Motor neuron (in vitro differentiated cells): ENCODE measurements around the gene KIF5B. TPM values are rescaled to one million over a fixed set of nuclear protein-coding genes. Genes with fewer than 3 reads are reported as not detected.
"Not testable (repeated sequence)": the region's sequence is repeated elsewhere in the genome, so short reads cannot be mapped to it uniquely, and the experiment has no call there.

Source experiments
- ATAC-seq, 8 experiments: fragments of 200-7000 bp; cut with Tn5 transposase; replicated peaks in 6 of 8; 2 replicates each; pipeline ENCODE4 v1.8.0; 2021; ENCODE audit warnings: mild to moderate bottlenecking in 8 of 8, moderate library complexity in 8 of 8
- H3K27ac ChIP-seq, 2 donors: fragments of 250-450 bp; sonication (Bioruptor Pico); 2 replicates each; pipeline ENCODE4 v1.9.0; 2021; ENCODE audit warnings: antibody characterized with exemption in 2 of 2, mild to moderate bottlenecking in 2 of 2, moderate library complexity in 1 of 2
- H3K4me1 ChIP-seq, 2 donors: fragments of 250-450 bp; sonication (Bioruptor Pico); replicated peaks in 1 of 2; 2 replicates each; pipeline ENCODE4 v1.6.1; 2021; ENCODE audit warnings: antibody characterized with exemption in 2 of 2, mild to moderate bottlenecking in 2 of 2, moderate library complexity in 1 of 2
- H3K4me3 ChIP-seq, 5 donors: fragments of 250-450 bp; sonication (Bioruptor Pico); 2 replicates each; pipeline ENCODE4 v1.9.0; 2021; ENCODE audit warnings: antibody characterized with exemption in 5 of 5, mild to moderate bottlenecking in 5 of 5, moderate library complexity in 4 of 5
- WGBS, 10 experiments: fragments of 450-650 bp; shearing (Covaris generic); methylation state at CpG; one replicate each; pipeline ENCODE4 v1.0.0; 2022; 5-methylcytosine and 5-hydroxymethylcytosine counted together
- in situ Hi-C, 9 experiments: fragments of 400-800 bp; cut with MboI; loops; one replicate each; pipeline ENCODE4 v1.15.0; 2021; ENCODE audit warnings: low sequenced_read_pairs in 9 of 9, low pct_unique_long_range_greater_than_20kb in 2 of 9; ENCODE audit not compliant: unreplicated experiment in 9 of 9
- total RNA-seq, 8 experiments: library from RNA; unstranded; fragments of 300-600 nt; gene quantifications; 2 replicates each; pipeline versions ENCODE4 v1.2.3 to v1.2.4, GENCODE V29; 2022

Gene KIF5B
- total RNA-seq, 8 experiments from 2014 or later, result 86.4 to 139 (median 115) TPM

- ATAC-seq, result peak in 2 of 8 experiments; percentile 65 to 78
- in situ Hi-C loops, result no loop called here
- H3K27ac ChIP-seq, result no peak overlapping the region
Observed at GRCh38 chr10:31990937-31991336, 65.3 kb downstream of the KIF5B start.

GRCh38 chr10:31987786-31988185, 68.4 kb downstream of the KIF5B start:
- H3K4me1 ChIP-seq, H3K4me3 ChIP-seq, in situ Hi-C loops, ATAC-seq, H3K27ac ChIP-seq: not testable (repeated sequence)
- 43 to 100% (median 60%) methylated on average over 1 of the region's 1 CpG; no CpG with 5 or more reads in 1 of the 10 experiments for WGBS, 10 experiments

More at GRCh38 chr10:31990937-31991336, 65.3 kb downstream of the KIF5B start:
- no peaks in the 10 kb centered on the region for H3K4me1 ChIP-seq
- H3K4me3 ChIP-seq, result no peak overlapping the region

- in situ Hi-C loops, result no loop called here
Observed at GRCh38 chr10:31982111-31982510, 74.1 kb downstream of the KIF5B start.

GRCh38 chr10:31980471-31980870, 75.8 kb downstream of the KIF5B start:
- peaks cover 6 to 7% of the 10 kb centered on the region in 2 donors for H3K4me1 ChIP-seq

More at GRCh38 chr10:31982111-31982510, 74.1 kb downstream of the KIF5B start:
- 7 to 100% (median 70%) methylated on average over 1 to 2 of the region's 2 CpGs; no CpG with 5 or more reads in 2 of the 10 experiments for WGBS, 10 experiments
- ATAC-seq, result peak in 1 of 8 experiments; percentile 22
- no peak overlapping the region for H3K4me3 ChIP-seq
- no peak overlapping the region for H3K27ac ChIP-seq
- peaks cover 5 to 6% of the 10 kb centered on the region in 2 donors for H3K4me1 ChIP-seq

GRCh38 chr10:31979071-31979470, 77.2 kb downstream of the KIF5B start:
- H3K4me1 ChIP-seq, in situ Hi-C loops: not testable (repeated sequence)
- no CpG with 5 or more reads among the region's 19 CpGs for WGBS, 10 experiments

More at GRCh38 chr10:31980471-31980870, 75.8 kb downstream of the KIF5B start:
- ATAC-seq, result no peak
- 80 to 100% (median 92%) methylated on average over 1 to 4 of the region's 4 CpGs; no CpG with 5 or more reads in 1 of the 10 experiments for WGBS, 10 experiments
- H3K4me3 ChIP-seq, result no peak overlapping the region
- in situ Hi-C loops, result no loop called here
- H3K27ac ChIP-seq, result no peak overlapping the region

GRCh38 chr10:31978156-31978483, 78.1 kb downstream of the KIF5B start:
- Histone ChIP-seq H3K4me1 (peaks cover 6 to 7% of the 10 kb centered on the region in 2 donors), H3K4me3 (no peak overlapping the region), H3K27ac (no peak overlapping the region)
- ATAC-seq, result no peak
- WGBS, 10 experiments, result 80 to 100% (median 100%) methylated on average over 1 to 2 of the region's 2 CpGs; no CpG with 5 or more reads in 4 of the 10 experiments
- in situ Hi-C loops, result no loop called here

More at GRCh38 chr10:31979071-31979470, 77.2 kb downstream of the KIF5B start:
- H3K4me3 ChIP-seq, ATAC-seq, H3K27ac ChIP-seq: not testable (repeated sequence)

GRCh38 chr10:31977440-31978155, 78.6 kb downstream of the KIF5B start:
- WGBS, 10 experiments, result 35 to 100% (median 71%) methylated on average over 1 to 5 of the region's 5 CpGs
- Histone ChIP-seq H3K4me1 (peaks cover 6 to 7% of the 10 kb centered on the region in 2 donors), H3K27ac (peak overlapping the region in 1 of 2 donors; percentile 63), H3K4me3 (no peak overlapping the region)
- in situ Hi-C loops, result no loop called here
- ATAC-seq, result peak; percentile 69 to 92 (median 80)

GRCh38 chr10:31975157-31975765, 81.0 kb downstream of the KIF5B start:
- in situ Hi-C loops, result no loop called here
- WGBS, 10 experiments, result 57 to 100% (median 90%) methylated on average over 2 to 6 of the region's 6 CpGs; no CpG with 5 or more reads in 2 of the 10 experiments
- H3K4me1 ChIP-seq, result peaks cover 6 to 7% of the 10 kb centered on the region in 2 donors
- no peak overlapping the region for H3K4me3 ChIP-seq
- H3K27ac ChIP-seq, result no peak overlapping the region
- ATAC-seq, result no peak

- Histone ChIP-seq H3K4me3 (no peak overlapping the region), H3K4me1 (peaks cover 6 to 7% of the 10 kb centered on the region in 2 donors), H3K27ac (no peak overlapping the region)
- in situ Hi-C loops, result no loop called here
- 0 to 96% (median 75%) methylated on average over 1 to 4 of the region's 4 CpGs; no CpG with 5 or more reads in 3 of the 10 experiments for WGBS, 10 experiments
- peak; percentile 17 to 90 (median 75) for ATAC-seq
Observed at GRCh38 chr10:31974434-31975124, 81.6 kb downstream of the KIF5B start.

GRCh38 chr10:31972519-31973041, 83.6 kb downstream of the KIF5B start:
- ATAC-seq, result no peak
- H3K4me1 ChIP-seq, result peaks cover 6% of the 10 kb centered on the region in 2 donors
- H3K4me3 ChIP-seq, result no peak overlapping the region
- WGBS, 10 experiments, result 82 to 100% (median 95%) methylated on average over 1 to 9 of the region's 9 CpGs
- H3K27ac ChIP-seq, result no peak overlapping the region
- in situ Hi-C loops, result no loop called here

GRCh38 chr10:31969847-31970246, 86.4 kb downstream of the KIF5B start:
- H3K27ac ChIP-seq, in situ Hi-C loops, ATAC-seq, H3K4me3 ChIP-seq, H3K4me1 ChIP-seq: not testable (repeated sequence)
- no CpG with 5 or more reads among the region's 32 CpGs for WGBS, 10 experiments

- ATAC-seq, result peak in 3 of 8 experiments; percentile 11 to 47 (median 25)
- in situ Hi-C loops, result no loop called here
- Histone ChIP-seq H3K4me3 (no peak overlapping the region), H3K4me1 (no peaks in the 10 kb centered on the region), H3K27ac (no peak overlapping the region)
- WGBS, 10 experiments, result 0 to 100% (median 63%) methylated on average over 1 of the region's 1 CpG; no CpG with 5 or more reads in 6 of the 10 experiments
Observed at GRCh38 chr10:31963589-31963980, 92.6 kb downstream of the KIF5B start.
